HEK293T (cell line): ENCODE data around the gene RPLP2.

Experiments used
- FOXK2 ChIP-seq: fragments of 450-650 bp; IDR thresholded peaks from 2 replicates; pipeline ENCODE4 v1.6.1; 2016; ENCODE audit warnings: mild to moderate bottlenecking
- SP1 ChIP-seq: fragments of 450-650 bp; IDR thresholded peaks from 2 replicates; pipeline ENCODE4 v1.6.1; 2017
- TARDBP ChIP-seq: fragments of 450-650 bp; IDR thresholded peaks from 2 replicates; pipeline ENCODE4 v1.6.1; 2016

- no peak for TF ChIP-seq TARDBP
- no peak for TF ChIP-seq SP1
- no peak for TF ChIP-seq FOXK2
Observed at GRCh38 chr11:766106-766935, 43.4 kb upstream of the RPLP2 start.
